ENCODE data around the gene MRPS9.

Gene MRPS9

GRCh38 chr2:105037572-105038382 lies at the start of gene MRPS9:
Gene MRPS9, plus strand, starts transcription at chr2:105038069. Its CDS starts 24 bp downstream, at chr2:105038093.
- DNase-seq = peak; percentile 99

- DNase-seq = no peak
Observed at GRCh38 chr2:105005181-105005951, 32.5 kb upstream of the MRPS9 start.

- DNase-seq = no peak
Observed at GRCh38 chr2:105007367-105007766, 30.5 kb upstream of the MRPS9 start.

DNA sequence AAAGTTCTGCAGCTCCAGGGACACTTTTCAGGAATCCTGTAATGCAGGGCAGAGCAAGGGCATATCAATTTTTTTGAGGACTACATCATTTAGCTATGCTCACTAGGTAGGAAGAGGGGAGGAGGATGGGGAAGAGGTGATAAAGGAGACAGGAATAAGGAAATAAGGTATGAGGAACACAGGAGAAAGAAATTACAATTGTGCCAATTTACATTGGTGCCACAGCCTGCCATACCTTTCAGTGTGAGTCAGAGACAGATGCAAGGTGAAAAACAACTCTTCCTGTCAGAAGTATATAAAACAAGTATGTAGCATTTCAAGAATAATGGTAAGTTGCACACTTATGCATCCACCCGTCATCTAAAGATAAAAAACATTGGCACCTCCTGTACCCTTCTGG lies 5.4 kb upstream of the MRPS9 start:
- no peak for DNase-seq

- DNase-seq = no peak
Observed at GRCh38 chr2:105034170-105034569, 3.7 kb upstream of the MRPS9 start.

- peak; percentile 22 for DNase-seq
Observed at GRCh38 chr2:105038383-105039061, 653 bp downstream of the MRPS9 start.

DNA sequence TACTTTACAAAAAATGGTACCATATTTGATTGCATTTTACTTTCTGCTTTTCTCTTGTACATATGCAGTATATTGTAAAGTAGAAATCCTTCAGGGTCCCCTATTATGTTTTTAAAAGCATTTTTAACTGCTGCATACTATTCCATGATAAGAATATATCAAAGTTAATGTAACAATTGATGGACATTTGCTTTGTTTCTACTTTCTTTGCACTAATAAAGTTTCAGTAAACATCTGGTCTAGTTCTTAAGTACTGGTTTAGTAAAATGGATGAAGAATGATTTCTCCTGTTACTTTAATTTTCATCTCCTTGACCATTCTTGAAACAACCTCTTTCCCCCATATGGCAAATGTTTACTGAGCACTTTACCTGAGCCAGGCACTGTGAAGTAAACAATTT lies 1.7 kb downstream of the MRPS9 start:
- no peak for DNase-seq

DNA sequence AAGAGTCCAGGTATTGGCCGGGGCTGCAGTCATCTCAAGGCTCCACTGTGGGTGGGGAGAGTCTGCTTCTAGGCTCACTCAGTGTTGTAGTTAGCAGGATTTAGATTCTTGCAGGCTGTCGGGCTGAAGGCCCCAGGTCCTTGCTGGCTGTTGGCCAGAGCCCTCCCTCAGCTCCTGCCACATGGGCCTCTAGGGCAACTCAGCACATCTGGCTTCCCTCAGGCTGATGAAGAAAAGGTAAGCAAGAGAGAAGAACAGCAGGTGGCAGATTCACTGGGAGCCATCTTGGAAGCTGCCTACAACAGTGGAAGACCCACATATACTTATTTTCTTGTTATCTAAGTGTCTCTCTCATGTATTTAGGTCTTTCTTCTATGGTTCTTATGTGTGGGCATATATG lies 4.3 kb downstream of the MRPS9 start:
- DNase-seq = no peak

- DNase-seq = no peak
Observed at GRCh38 chr2:105052773-105053172, 14.9 kb downstream of the MRPS9 start.

DNA sequence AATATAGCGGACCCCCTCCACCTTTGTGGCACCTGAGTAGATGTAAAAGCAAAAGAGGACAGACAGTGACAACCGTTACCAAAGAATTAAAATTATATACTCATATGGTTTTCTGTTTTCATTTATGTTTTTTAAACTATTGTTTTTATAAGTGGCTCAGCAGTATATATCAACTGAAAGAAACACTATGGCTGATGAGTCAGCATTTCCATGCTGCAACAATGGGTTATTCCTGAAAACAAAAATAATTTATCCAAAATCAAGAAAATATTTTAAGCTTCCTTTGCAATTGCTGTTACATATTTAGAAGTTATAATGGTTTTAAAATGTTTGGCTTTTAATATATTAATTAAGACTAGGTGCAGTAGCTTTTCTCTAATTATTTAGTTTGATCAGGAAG lies 17.7 kb downstream of the MRPS9 start:
- no peak for DNase-seq

- no peak for DNase-seq
Observed at GRCh38 chr2:105056245-105056644, 18.4 kb downstream of the MRPS9 start.

DNA sequence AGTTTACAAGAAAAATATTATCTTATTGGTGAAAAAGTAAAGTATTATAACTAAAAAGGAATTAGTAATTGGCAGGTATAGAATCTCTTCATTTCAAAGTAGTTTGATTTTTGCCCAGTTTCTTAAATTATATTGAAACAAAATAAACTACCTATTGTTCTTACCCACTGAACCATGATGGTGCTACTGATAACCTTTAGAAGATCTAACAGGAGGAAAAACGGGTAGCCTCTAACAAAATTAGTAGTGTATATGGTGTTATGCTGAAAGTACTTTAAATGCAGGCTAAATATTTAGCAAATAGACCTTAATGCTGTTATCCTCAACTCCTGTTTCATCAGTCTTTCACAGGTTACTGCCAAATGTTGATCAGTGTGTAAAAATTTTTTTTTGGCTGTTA lies 19.1 kb downstream of the MRPS9 start:
- DNase-seq = no peak

DNA sequence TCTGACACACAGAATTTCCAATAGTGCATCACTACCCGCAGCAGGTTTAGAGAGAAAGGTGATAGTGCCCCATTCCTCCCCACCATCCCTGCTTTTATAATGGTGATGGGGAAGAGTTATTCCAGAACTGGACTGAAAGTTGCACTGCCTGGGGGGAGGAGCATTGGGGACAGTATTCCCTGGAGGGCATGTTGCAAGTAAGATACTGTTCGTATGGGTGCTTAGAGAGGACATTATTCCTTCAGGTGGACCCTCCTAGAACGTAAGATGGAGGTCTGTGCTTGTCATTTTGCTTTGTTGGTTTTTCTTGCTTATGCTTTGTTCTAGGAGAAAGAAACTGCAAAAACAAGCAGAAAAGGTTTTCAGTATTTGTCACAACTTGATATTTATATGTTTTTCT lies 23.7 kb downstream of the MRPS9 start:
- DNase-seq = no peak

DNA sequence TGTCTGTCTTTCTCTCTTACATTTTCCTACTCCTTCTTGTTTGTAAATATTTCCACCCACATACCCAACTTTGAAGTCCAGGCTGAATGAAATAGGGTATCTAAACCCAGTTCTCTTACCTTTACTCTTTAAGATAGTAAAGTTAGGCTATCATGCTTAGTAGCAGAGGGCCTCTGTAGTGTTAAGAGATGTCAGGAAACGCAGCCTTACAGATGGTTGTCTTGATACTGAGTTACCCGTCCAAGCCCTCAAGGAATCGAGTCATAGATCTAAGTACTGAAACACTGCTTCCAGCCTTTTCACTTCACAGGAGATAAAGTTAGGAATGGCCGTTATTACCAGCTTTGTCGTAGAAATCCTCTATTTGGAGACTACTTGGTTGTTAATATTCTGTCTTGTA lies 24.3 kb downstream of the MRPS9 start:
- DNase-seq = no peak

GRCh38 chr2:105068387-105068786 lies 30.5 kb downstream of the MRPS9 start:
- DNase-seq = no peak

- no peak for DNase-seq
Observed at GRCh38 chr2:105068875-105069274, 31.0 kb downstream of the MRPS9 start.

- DNase-seq = no peak
Observed at GRCh38 chr2:105070010-105070865, 32.4 kb downstream of the MRPS9 start.

DNA sequence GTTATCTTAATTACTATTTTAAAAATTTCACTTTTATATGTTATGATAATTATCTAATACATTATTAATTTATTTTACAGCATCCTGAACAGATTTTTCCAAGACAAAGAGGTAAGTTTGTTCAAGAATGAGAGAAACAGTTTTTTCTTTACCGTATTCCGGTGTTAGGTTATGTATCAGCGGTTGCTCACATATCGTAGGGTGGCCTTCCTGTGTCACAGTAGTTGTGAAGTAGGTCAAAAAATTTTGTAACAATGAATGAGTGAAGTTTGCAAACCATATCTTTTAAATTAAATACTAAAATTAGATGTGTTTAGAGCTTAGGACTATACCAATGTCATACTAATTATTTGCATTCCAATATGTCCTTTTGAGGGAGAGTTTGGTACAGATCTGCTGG lies 33.5 kb downstream of the MRPS9 start:
- no peak for DNase-seq

- DNase-seq = no peak
Observed at GRCh38 chr2:105072039-105072438, 34.2 kb downstream of the MRPS9 start.

GRCh38 chr2:105073591-105073990 lies 35.7 kb downstream of the MRPS9 start:
- no peak for DNase-seq

GRCh38 chr2:105076121-105076520 lies 38.3 kb downstream of the MRPS9 start:
- no peak for DNase-seq

- DNase-seq = no peak
Observed at GRCh38 chr2:105078906-105079495, 41.1 kb downstream of the MRPS9 start.
